Nephron progenitor cell (in vitro differentiated cells): ENCODE data around the gene CAPN1.
A peak's percentile ranks its signal among the peaks of the same experiment; 100 is the strongest.
"Not testable (repeated sequence)": the region's sequence is repeated elsewhere in the genome, so short reads cannot be mapped to it uniquely, and the experiment has no call there.

Experiments used
- DNase-seq: peaks from one replicate; pipeline ENCODE4 v3.0.0; 2021
- H3K27ac Mint-ChIP-seq: 2 replicates; pipeline ENCODE4 v1.8.0; 2021; ENCODE audit warnings: mild to moderate bottlenecking, moderate library complexity, mixed read lengths
- H3K27me3 Mint-ChIP-seq: 2 replicates; pipeline ENCODE4 v1.8.0; 2021; ENCODE audit warnings: mild to moderate bottlenecking, low read depth, mixed read lengths; ENCODE audit not compliant: poor library complexity
- H3K36me3 Mint-ChIP-seq: 2 replicates; pipeline ENCODE4 v1.8.0; 2021; ENCODE audit warnings: low read depth, mixed read lengths
- H3K4me1 Mint-ChIP-seq: 2 replicates; pipeline ENCODE4 v1.8.0; 2021; ENCODE audit warnings: mixed read lengths
- H3K4me3 Mint-ChIP-seq: 2 replicates; pipeline ENCODE4 v1.8.0; 2021; ENCODE audit warnings: mild to moderate bottlenecking, moderate library complexity, mixed read lengths
- H3K9me3 Mint-ChIP-seq: 2 replicates; pipeline ENCODE4 v1.8.0; 2021; ENCODE audit warnings: mild to moderate bottlenecking, moderate library complexity, mixed read lengths
- TF ChIP-seq, protein P1 (sequence below): fragments of 200-600 bp; sonication (generic); IDR thresholded peaks from 2 replicates; pipeline ENCODE4 v1.5.0; 2021; ENCODE audit warnings: antibody characterized with exemption

The CAPN1 gene

DNA sequence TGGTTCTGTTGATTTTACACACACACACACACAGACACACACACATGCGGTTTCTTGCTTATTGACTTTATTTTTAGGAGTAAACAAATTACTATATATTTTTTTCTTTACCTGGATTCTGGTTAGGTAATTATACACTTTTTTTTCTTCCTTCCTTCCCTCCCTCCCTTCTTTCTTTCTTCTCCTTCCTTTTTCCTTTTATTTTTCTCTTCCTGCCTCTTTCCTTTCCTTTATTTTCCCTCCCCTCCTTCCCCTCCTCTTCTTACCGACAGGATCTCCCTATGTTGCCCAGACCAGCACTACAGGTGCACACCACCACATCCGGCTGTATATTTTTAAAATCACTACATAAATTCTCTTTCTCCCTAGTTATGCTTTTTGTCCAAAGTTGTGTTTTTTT is 14.8 kb upstream of the CAPN1 start:
- DNase-seq = no peak
- Mint-ChIP-seq H3K27ac (no peak overlapping the region), H3K4me1 (peaks cover 28% of the 10 kb centered on the region), H3K4me3 (no peak overlapping the region), H3K27me3 (peaks cover 2% of the 10 kb centered on the region), H3K9me3 (no peaks in the 10 kb centered on the region), H3K36me3 (no peaks in the 10 kb centered on the region)
- TF ChIP-seq, protein P1, sequence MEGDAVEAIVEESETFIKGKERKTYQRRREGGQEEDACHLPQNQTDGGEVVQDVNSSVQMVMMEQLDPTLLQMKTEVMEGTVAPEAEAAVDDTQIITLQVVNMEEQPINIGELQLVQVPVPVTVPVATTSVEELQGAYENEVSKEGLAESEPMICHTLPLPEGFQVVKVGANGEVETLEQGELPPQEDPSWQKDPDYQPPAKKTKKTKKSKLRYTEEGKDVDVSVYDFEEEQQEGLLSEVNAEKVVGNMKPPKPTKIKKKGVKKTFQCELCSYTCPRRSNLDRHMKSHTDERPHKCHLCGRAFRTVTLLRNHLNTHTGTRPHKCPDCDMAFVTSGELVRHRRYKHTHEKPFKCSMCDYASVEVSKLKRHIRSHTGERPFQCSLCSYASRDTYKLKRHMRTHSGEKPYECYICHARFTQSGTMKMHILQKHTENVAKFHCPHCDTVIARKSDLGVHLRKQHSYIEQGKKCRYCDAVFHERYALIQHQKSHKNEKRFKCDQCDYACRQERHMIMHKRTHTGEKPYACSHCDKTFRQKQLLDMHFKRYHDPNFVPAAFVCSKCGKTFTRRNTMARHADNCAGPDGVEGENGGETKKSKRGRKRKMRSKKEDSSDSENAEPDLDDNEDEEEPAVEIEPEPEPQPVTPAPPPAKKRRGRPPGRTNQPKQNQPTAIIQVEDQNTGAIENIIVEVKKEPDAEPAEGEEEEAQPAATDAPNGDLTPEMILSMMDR = no peak

DNA sequence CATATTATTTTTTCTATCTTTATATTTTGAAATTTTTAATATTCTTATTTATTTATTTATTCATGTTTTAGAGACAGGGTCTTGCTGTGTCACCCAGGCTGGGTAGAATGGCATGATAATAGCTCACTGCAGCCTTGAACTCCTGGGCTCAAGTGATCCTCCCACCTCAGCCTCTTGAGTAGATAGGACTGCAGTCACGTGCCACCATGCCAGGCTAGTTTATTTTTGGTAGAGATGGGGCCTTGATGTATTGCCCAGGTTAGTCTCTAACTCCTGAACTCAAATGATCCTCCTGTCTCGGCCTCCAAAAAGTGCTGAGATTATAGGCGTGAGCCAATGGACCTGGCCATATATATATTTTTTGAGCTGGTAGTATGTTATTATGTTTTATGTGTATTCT is 14.1 kb upstream of the CAPN1 start:
- H3K4me1 Mint-ChIP-seq = peaks cover 28% of the 10 kb centered on the region
- TF ChIP-seq, protein P1 = no peak
- no peak for DNase-seq
- no peaks in the 10 kb centered on the region for H3K27me3 Mint-ChIP-seq
- no peak overlapping the region for H3K27ac Mint-ChIP-seq
- H3K9me3 Mint-ChIP-seq = no peaks in the 10 kb centered on the region
- H3K36me3 Mint-ChIP-seq = no peaks in the 10 kb centered on the region
- H3K4me3 Mint-ChIP-seq = no peak overlapping the region

DNA sequence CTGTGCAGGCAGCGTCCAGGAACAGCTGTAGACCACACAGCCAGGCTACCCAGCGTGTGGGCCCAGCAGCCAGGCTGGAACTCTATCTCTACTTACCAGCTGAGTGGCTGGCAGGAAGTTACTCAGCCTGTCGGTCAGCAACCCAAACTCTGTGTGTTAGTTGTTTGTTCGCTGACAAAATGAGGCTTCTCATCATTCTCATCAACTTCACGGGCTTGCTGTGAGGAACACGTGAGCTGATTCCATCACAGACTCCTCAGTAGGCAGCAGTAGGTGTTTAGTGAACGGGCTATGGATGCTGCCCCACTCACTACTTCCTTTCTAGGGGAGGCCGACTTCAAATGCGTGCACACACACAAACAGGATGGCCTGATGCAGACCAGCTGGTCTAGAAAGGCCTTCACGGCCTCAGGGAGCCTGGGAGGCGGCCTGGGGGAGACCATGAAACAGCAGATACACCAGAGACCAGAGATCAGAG is 12.5 kb upstream of the CAPN1 start:
- Mint-ChIP-seq H3K27me3 (peaks cover 6% of the 10 kb centered on the region), H3K27ac (peak overlapping the region; percentile 83), H3K36me3 (no peaks in the 10 kb centered on the region), H3K4me3 (no peak overlapping the region), H3K4me1 (peaks cover 35% of the 10 kb centered on the region), H3K9me3 (no peaks in the 10 kb centered on the region)
- TF ChIP-seq, protein P1 = no peak
- DNase-seq = no peak

DNA sequence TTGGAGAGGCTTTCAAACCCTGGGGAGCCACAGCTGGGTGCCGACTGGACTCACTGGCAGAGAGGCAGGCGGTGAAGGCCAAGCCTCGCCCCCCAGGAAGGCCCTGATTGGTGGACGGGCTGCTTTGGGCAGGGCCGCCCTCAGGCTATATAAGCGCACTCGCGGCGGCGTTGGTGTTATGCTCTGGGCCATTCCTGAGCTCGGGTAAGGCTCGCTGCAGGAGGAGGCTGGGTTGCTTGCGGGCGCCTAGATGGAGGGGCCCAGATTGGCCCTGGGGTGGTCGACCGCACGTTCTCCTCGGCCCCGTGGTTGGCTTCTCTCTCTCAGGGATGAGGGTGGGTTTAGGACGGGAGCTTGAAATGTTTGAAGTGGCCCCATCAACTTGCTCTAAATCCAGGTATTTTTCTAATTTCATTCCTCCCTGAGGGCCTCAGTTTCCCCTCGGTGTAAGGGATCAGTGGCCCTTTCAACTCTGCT is 11.6 kb upstream of the CAPN1 start, which contains the start of gene SPDYC:
TSS of gene SPDYC (plus strand) at position 176 of the 477 bp plus-strand sequence. CDS start 1,125 bp downstream, outside the sequence.
- Mint-ChIP-seq H3K27ac (peak within 1 kb of the TSS; percentile 83), H3K4me3 (no peak within 1 kb of the TSS), H3K9me3 (no peaks in the 10 kb centered on the region), H3K4me1 (peaks cover 42% of the 10 kb centered on the region), H3K27me3 (peaks cover 6% of the 10 kb centered on the region), H3K36me3 (no peaks in the 10 kb centered on the region)
- no peak for DNase-seq
- TF ChIP-seq, protein P1 = no peak

DNA sequence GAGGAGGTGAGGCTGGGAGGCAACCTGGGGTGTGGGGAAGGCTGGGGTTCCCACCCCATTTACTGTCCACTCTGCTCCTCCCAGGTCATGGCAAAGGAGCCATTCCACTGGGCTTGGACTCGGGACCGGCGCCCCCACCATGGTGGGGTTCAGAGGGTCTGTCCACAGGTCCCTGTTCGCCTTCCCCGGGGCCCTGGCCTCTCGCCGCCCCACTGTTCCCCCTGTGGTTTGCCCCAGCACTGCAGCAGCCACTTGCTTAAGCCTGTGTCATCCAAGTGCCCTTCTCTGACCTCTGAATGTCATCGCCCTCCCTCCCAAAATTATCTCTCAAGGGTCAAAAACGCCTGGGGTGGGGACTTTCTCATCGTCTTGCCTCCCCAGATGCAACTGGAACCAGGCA is 9.1 kb upstream of the CAPN1 start:
- H3K4me1 Mint-ChIP-seq = peaks cover 28% of the 10 kb centered on the region
- H3K27ac Mint-ChIP-seq = no peak overlapping the region
- no peaks in the 10 kb centered on the region for H3K36me3 Mint-ChIP-seq
- DNase-seq = no peak
- H3K4me3 Mint-ChIP-seq = no peak overlapping the region
- peaks cover 14% of the 10 kb centered on the region for H3K27me3 Mint-ChIP-seq
- TF ChIP-seq, protein P1 = no peak
- no peaks in the 10 kb centered on the region for H3K9me3 Mint-ChIP-seq

DNA sequence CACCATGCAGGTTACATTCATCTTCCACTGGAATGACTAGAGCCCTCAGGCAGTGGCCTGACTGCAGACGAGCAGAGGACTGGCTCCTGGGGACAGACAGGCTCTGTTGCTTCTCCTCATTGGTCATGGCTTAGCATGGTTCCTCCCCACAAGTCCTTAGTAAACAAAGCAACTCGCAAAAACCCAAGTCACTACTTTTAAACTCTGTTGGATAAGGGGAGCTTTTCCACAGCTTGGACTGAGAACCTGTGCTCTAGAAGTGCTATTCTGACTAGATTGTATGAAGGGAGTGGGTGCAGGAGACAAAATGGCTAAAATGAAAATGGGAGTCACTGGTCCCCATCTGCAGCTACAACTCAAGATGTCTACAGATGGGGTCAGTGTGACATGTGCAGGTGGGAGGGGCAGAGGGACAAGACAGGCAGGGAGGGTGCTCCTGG is 7.1 kb upstream of the CAPN1 start:
- not testable (repeated sequence) for DNase-seq, H3K9me3 Mint-ChIP-seq, H3K36me3 Mint-ChIP-seq, H3K27ac Mint-ChIP-seq, H3K4me3 Mint-ChIP-seq
- H3K4me1 Mint-ChIP-seq = peaks cover 15% of the 10 kb centered on the region
- H3K27me3 Mint-ChIP-seq = peaks cover 27% of the 10 kb centered on the region
